Measurements from ENCODE around the gene DYSF. TPM values are rescaled to one million over a fixed set of nuclear protein-coding genes. Genes with fewer than 3 reads are reported as not detected.

Gene DYSF
- polyA plus RNA-seq, 1 of the 3 experiments (the other 2 are of a cell fraction) = 0.10 TPM

DNA sequence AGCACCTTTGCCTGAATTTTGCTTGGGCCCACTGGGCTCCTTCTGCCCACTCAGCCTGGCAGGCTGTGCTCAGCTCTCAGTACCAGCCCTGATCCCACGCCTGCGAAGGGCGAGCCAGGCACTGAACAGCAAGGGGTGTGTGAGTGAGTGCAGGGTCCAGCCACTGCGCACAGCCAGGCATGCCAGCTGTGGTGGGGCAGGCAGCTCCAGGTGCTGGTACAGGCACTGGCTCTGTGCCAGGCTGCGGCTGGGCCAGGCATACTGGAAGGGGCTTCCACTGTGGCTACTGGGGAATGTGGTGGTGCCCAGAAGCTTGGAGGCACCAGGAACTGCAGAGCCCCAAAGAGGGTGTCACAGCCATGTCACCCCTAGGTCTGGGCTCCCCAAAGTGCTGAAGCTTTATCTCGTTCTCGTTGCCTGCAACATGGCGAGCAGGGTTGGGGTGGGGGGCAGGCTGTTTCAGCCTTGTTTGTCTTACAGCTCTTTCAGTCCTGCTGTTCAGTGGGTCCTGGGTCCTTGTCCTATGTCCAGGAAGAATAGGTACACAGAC lies 8.8 kb downstream of the DYSF start:
- Histone ChIP-seq H3K4me2 (no peak overlapping the region), H2AFZ (ENCODE audit: low read depth) (no peak overlapping the region), H3K9me3 (no peaks in the 10 kb centered on the region), H3K27ac (ENCODE audit: low read depth in 2 of 2, low read length in 1 of 2) (no peak overlapping the region), H3K4me3 (ENCODE audit: low read depth in 2 of 2, low read length in 1 of 2) (no peak overlapping the region), H3K9ac (no peak overlapping the region), H4K20me1 (ENCODE audit: insufficient read depth) (no peaks in the 10 kb centered on the region), H3F3A (replicated peaks; ENCODE audit: insufficient read depth) (no peaks in the 10 kb centered on the region), H3K27me3 (ENCODE audit: insufficient read depth) (peaks cover 24% of the 10 kb centered on the region), H3K4me1 (ENCODE audit: control insufficient read depth in 1 of 2, insufficient read depth in 2 of 2, low read depth in 1 of 2, low read length in 1 of 2) (peaks cover 0 to 25% of the 10 kb centered on the region in 2 experiments; a peak in 1 of 4 replicates), H3K9me2 (no peaks in the 10 kb centered on the region), H3K36me3 (replicated peaks in 1 of 2; ENCODE audit: control insufficient read depth in 1 of 2, insufficient read depth in 2 of 2, low read length in 1 of 2) (no peaks in the 10 kb centered on the region), H3K79me2 (ENCODE audit: insufficient read depth) (no peaks in the 10 kb centered on the region)
- no peak for DNase-seq
- 84% methylated on average over 7 of the region's 8 CpGs for WGBS (ENCODE audit: low lambda C conversion rate)
- no peak for TF ChIP-seq ELF1 (IDR thresholded peaks at IDR 0.05)
- no peak for TF ChIP-seq RCOR1 (IDR thresholded peaks at IDR 0.05; ENCODE audit: low read length)
- no peak for TF ChIP-seq EP300 (IDR thresholded peaks at IDR 0.05; ENCODE audit: borderline replicate concordance in 1 of 2, low read depth in 1 of 2, low read length in 1 of 2)
- no peak for TF ChIP-seq FOSL2 (IDR thresholded peaks at IDR 0.05; ENCODE audit: borderline replicate concordance, low read depth)
- TF ChIP-seq FOXM1 (IDR thresholded peaks at IDR 0.05; ENCODE audit: low read depth) = no peak
- TF ChIP-seq SIN3A (IDR thresholded peaks at IDR 0.05; ENCODE audit: borderline replicate concordance, low read depth, low read length) = no peak
- TF ChIP-seq NFIC (IDR thresholded peaks at IDR 0.05; ENCODE audit: borderline replicate concordance) = no peak
- no peak for TF ChIP-seq USF2 (IDR thresholded peaks at IDR 0.05; ENCODE audit: borderline replicate concordance, low read depth, low read length)
- no peak for TF ChIP-seq JUND (IDR thresholded peaks at IDR 0.05)
- no peak for TF ChIP-seq SMC3 (IDR thresholded peaks at IDR 0.05; ENCODE audit: low read depth, low read length)
- POLR2A ChIA-PET = no interaction called here
- CTCF ChIA-PET = interaction anchor here (0.9 to 6.5 kb wide), 7 partner anchors 8 to 238 kb away, joined by 3 to 108 read pairs (median 11); partner anchors contain the start of gene DYSF

DNA sequence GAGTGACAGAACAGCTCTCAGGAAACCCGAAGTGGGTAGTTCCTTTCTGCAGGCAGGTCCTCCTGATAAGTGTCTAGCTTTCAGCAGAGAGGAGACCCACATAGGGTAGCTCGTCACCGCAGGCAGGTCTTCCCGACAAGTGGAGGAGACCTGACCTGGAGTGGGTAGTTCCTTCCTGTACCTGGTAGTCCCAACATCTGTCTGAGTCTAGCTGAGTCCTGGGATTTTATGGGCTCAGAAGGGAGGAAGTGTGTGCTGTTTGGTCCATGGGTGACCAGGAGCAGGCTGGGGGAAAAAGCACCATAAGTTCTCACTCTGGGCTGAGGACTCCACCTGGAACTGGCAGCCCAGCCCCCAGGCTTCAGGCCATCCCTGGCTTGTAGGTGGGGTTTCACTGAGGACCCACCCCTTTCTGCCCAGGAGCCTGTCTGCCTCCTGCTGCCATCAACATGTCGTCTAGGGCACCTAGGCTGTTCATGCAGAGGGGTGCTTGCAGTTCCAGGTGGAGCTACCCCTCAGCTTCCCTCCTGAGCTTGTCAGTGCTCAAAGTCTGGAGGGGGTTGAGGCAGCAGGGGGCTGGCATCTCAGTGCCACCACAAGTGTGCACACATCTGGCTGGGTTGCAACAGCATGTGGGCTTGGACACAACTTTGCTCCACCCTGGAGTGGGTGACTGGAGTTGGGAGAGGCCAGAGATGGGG lies 9.4 kb downstream of the DYSF start:
- Histone ChIP-seq H3K4me1 (ENCODE audit: control insufficient read depth in 1 of 2, insufficient read depth in 2 of 2, low read depth in 1 of 2, low read length in 1 of 2) (peaks cover 0 to 20% of the 10 kb centered on the region in 2 experiments; a peak in 1 of 4 replicates), H3K79me2 (ENCODE audit: insufficient read depth) (no peaks in the 10 kb centered on the region)
- whole genome bisulfite sequencing (ENCODE audit: low lambda C conversion rate) = 65% methylated on average over 4 of the region's 5 CpGs
- TF ChIP-seq MXI1 (IDR thresholded peaks at IDR 0.05; ENCODE audit: low read depth, low read length) (no peak), FOXM1 (IDR thresholded peaks at IDR 0.05; ENCODE audit: low read depth) (no peak), NFIC (IDR thresholded peaks at IDR 0.05; ENCODE audit: borderline replicate concordance) (no peak), RFX5 (IDR thresholded peaks at IDR 0.05; ENCODE audit: low read length) (no peak), REST (IDR thresholded peaks at IDR 0.05; ENCODE audit: low read depth, low read length) (no peak), GATA2 (CRISPR knock-in tag; IDR thresholded peaks at IDR 0.05) (no peak), POLR2AphosphoS5 (IDR thresholded peaks at IDR 0.05; ENCODE audit: low read depth, low read length) (no peak), EZH2phosphoT487 (IDR thresholded peaks at IDR 0.05; ENCODE audit: borderline replicate concordance, low read depth) (no peak), ELF1 (IDR thresholded peaks at IDR 0.05) (no peak), TAF1 (IDR thresholded peaks at IDR 0.05; ENCODE audit: borderline replicate concordance, low read depth, low read length) (no peak), TEAD4 (IDR thresholded peaks at IDR 0.05; ENCODE audit: borderline replicate concordance, insufficient read depth) (no peak), SMC3 (IDR thresholded peaks at IDR 0.05; ENCODE audit: low read depth, low read length) (no peak), RAD21 (IDR thresholded peaks at IDR 0.05; ENCODE audit: low read length) (no peak), FOXJ3 (CRISPR knock-in tag; IDR thresholded peaks at IDR 0.05) (no peak), RXRA (IDR thresholded peaks at IDR 0.05; ENCODE audit: borderline replicate concordance, low read depth) (no peak), NRF1 (IDR thresholded peaks at IDR 0.05; ENCODE audit: low read depth, low read length) (no peak)
- TF ChIP-seq, protein P1, sequence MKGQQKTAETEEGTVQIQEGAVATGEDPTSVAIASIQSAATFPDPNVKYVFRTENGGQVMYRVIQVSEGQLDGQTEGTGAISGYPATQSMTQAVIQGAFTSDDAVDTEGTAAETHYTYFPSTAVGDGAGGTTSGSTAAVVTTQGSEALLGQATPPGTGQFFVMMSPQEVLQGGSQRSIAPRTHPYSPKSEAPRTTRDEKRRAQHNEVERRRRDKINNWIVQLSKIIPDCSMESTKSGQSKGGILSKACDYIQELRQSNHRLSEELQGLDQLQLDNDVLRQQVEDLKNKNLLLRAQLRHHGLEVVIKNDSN (IDR thresholded peaks at IDR 0.05; ENCODE audit: borderline replicate concordance, low read depth) = no peak

More for the DNA sequence above, 9.4 kb downstream of the DYSF start:
- Histone ChIP-seq H3K27me3 (ENCODE audit: insufficient read depth) (peaks cover 31% of the 10 kb centered on the region), H3K9ac (no peak overlapping the region), H3K4me3 (ENCODE audit: low read depth in 2 of 2, low read length in 1 of 2) (no peak overlapping the region), H3F3A (replicated peaks; ENCODE audit: insufficient read depth) (no peaks in the 10 kb centered on the region), H2AFZ (ENCODE audit: low read depth) (no peak overlapping the region), H3K9me3 (no peaks in the 10 kb centered on the region), H3K9me2 (no peaks in the 10 kb centered on the region), H3K36me3 (replicated peaks in 1 of 2; ENCODE audit: control insufficient read depth in 1 of 2, insufficient read depth in 2 of 2, low read length in 1 of 2) (no peaks in the 10 kb centered on the region), H4K20me1 (ENCODE audit: insufficient read depth) (no peaks in the 10 kb centered on the region), H3K27ac (ENCODE audit: low read depth in 2 of 2, low read length in 1 of 2) (no peak overlapping the region), H3K4me2 (no peak overlapping the region)
- POLR2A ChIA-PET = no interaction called here
- CTCF ChIA-PET = interaction anchor here (1.1 to 6.5 kb wide), 4 partner anchors 11 to 239 kb away, joined by 4 to 108 read pairs (median 8); no protein-coding TSS in a partner anchor
- no peak for DNase-seq
